GM12873 (cell line): ENCODE measurements around the gene IQGAP2.

Experiments
- CTCF ChIP-seq: IDR thresholded peaks from 2 replicates; pipeline ENCODE4 v1.5.1; 2012; ENCODE audit warnings: low read depth, mild to moderate bottlenecking, moderate library complexity, low read length, control low read depth; ENCODE audit not compliant: insufficient read depth; ENCODE audit errors: missing control alignments

The IQGAP2 gene

GRCh38 chr5:76422227-76422626, 19.1 kb downstream of the IQGAP2 start:
- no peak for TF ChIP-seq CTCF

- no peak for TF ChIP-seq CTCF
These were observed 19.7 kb downstream of the IQGAP2 start for GRCh38 chr5:76422742-76423141.

GRCh38 chr5:76425146-76425545, 22.1 kb downstream of the IQGAP2 start:
- TF ChIP-seq CTCF = no peak

- TF ChIP-seq CTCF = no peak
These were observed 23.1 kb downstream of the IQGAP2 start for GRCh38 chr5:76425928-76426804.

GRCh38 chr5:76427206-76428140, 24.4 kb downstream of the IQGAP2 start:
- TF ChIP-seq CTCF = no peak

- TF ChIP-seq CTCF = no peak
These were observed 30.2 kb downstream of the IQGAP2 start for GRCh38 chr5:76433261-76433660.

- TF ChIP-seq CTCF = no peak
These were observed 34.9 kb downstream of the IQGAP2 start for GRCh38 chr5:76438025-76438424.
